B cell (primary cell): Measurements from ENCODE around the gene ZNF175. TPM values are rescaled to one million over a fixed set of nuclear protein-coding genes. Genes with fewer than 3 reads are reported as not detected.

Source experiments
- ATAC-seq: fragments of 200-7000 bp; cut with Tn5 transposase; one replicate; pipeline ENCODE4 v1.10.0; 2021; ENCODE audit warnings: low read depth, mild to moderate bottlenecking, moderate number of reproducible peaks, moderate library complexity
- CTCF ChIA-PET: fragments of 350-600 bp; sonication (Branson Sonifier 250); formaldehyde crosslinking; loops from one replicate; lab custom pipeline; 2021; ENCODE audit warnings: antibody characterized with exemption, inconsistent platforms; lab: Charles Lee
- POLR2A ChIA-PET: fragments of 350-600 bp; sonication (Branson Sonifier 250); formaldehyde crosslinking; loops from one replicate; lab custom pipeline; 2021; ENCODE audit warnings: antibody characterized with exemption; lab: Charles Lee
- DNase-seq: peaks from one replicate; pipeline ENCODE4 v3.0.0; 2013
- H2AFZ ChIP-seq: 2 replicates; pipeline ENCODE4 v1.6.1; 2012; ENCODE audit warnings: mild to moderate bottlenecking, low read depth, low read length; ENCODE audit not compliant: insufficient read depth, poor library complexity, severe bottlenecking
- H3K27ac ChIP-seq, 2 donors: 1 replicate in 1 of 2; 2 replicates in 1 of 2; pipeline ENCODE4 v1.5.1; 2012 to 2013; ENCODE audit warnings: low read length in 2 of 2, mild to moderate bottlenecking in 2 of 2, moderate library complexity in 1 of 2
- H3K27me3 ChIP-seq, 4 experiments: fragments of 200-600 bp in 1 of 4; sonication (generic) in 1 of 4; replicated peaks in 1 of 4; 1 replicate in 2 of 4; 2 replicates in 2 of 4; pipeline versions ENCODE4 v1.6.1 to v1.7.0; 2013 to 2016; ENCODE audit warnings: low read length in 3 of 4, mild to moderate bottlenecking in 2 of 4, mixed read lengths in 1 of 4, moderate library complexity in 1 of 4; ENCODE audit not compliant: insufficient read depth in 4 of 4, control insufficient read depth in 3 of 4; ENCODE audit errors: control extremely low read depth in 1 of 4
- H3K36me3 ChIP-seq, 2 experiments: replicated peaks in 1 of 2; 1 replicate in 1 of 2; 2 replicates in 1 of 2; pipeline versions ENCODE4 v1.6.1 to v1.7.1; 2013; ENCODE audit warnings: low read length in 1 of 2; ENCODE audit not compliant: insufficient read depth in 2 of 2, control insufficient read depth in 1 of 2; ENCODE audit errors: control extremely low read depth in 1 of 2, extremely low read depth in 1 of 2
- H3K4me1 ChIP-seq, 2 donors: fragments of 200-600 bp in 1 of 2; sonication (generic) in 1 of 2; 1 replicate in 1 of 2; 2 replicates in 1 of 2; pipeline versions ENCODE4 v1.5.1 to v1.6.1; 2013 to 2017; ENCODE audit warnings: low read length in 2 of 2; ENCODE audit not compliant: control insufficient read depth in 2 of 2, insufficient read depth in 2 of 2
- H3K4me2 ChIP-seq: replicated peaks from 2 replicates; pipeline ENCODE3; 2012; ENCODE audit warnings: mild to moderate bottlenecking, low read depth, low read length; ENCODE audit not compliant: poor library complexity, severe bottlenecking
- H3K4me3 ChIP-seq, 5 experiments: fragments of 200-600 bp in 1 of 5; sonication (generic) in 1 of 5; 1 replicate in 3 of 5; 2 replicates in 2 of 5; pipeline versions ENCODE4 v1.5.1 to v1.7.0; 2011 to 2016; ENCODE audit warnings: low read length in 4 of 5, mild to moderate bottlenecking in 4 of 5, low read depth in 2 of 5, control low read depth in 1 of 5, moderate library complexity in 1 of 5; ENCODE audit not compliant: insufficient read depth in 1 of 5; ENCODE audit errors: control extremely low read depth in 1 of 5, extremely low read depth in 1 of 5
- H3K79me2 ChIP-seq: fragments of 200-600 bp; sonication (generic); one replicate; pipeline ENCODE4 v1.6.0; 2016; ENCODE audit warnings: low read length; ENCODE audit not compliant: control insufficient read depth, insufficient read depth
- H3K9ac ChIP-seq: fragments of 200-600 bp; sonication (generic); 2 replicates; pipeline ENCODE4 v1.6.1; 2017; ENCODE audit warnings: mild to moderate bottlenecking, low read length, moderate library complexity
- H3K9me3 ChIP-seq, 3 donors: one replicate each; pipeline versions ENCODE4 v1.6.1 to v1.7.1; 2013; ENCODE audit warnings: low read length in 2 of 3; ENCODE audit not compliant: control insufficient read depth in 2 of 3, insufficient read depth in 1 of 3; ENCODE audit errors: control extremely low read depth in 1 of 3
- H4K20me1 ChIP-seq: 2 replicates; pipeline ENCODE4 v1.6.0; 2012; ENCODE audit warnings: mild to moderate bottlenecking, low read length; ENCODE audit not compliant: insufficient read depth, control insufficient read depth, poor library complexity, severe bottlenecking
- H3K27ac Mint-ChIP-seq: one replicate; pipeline ENCODE4 v1.8.0; 2021; ENCODE audit warnings: mixed read lengths
- H3K27me3 Mint-ChIP-seq: one replicate; pipeline ENCODE4 v1.8.0; 2021; ENCODE audit warnings: mixed read lengths
- H3K4me1 Mint-ChIP-seq: one replicate; pipeline ENCODE4 v1.8.0; 2021; ENCODE audit warnings: mixed read lengths
- H3K4me3 Mint-ChIP-seq: one replicate; pipeline ENCODE4 v1.8.0; 2021; ENCODE audit warnings: mixed read lengths
- H3K9me3 Mint-ChIP-seq: one replicate; pipeline ENCODE4 v1.8.0; 2022; ENCODE audit warnings: mixed read lengths; ENCODE audit not compliant: insufficient read depth
- CTCF ChIP-seq: fragments of 200-600 bp; IDR thresholded peaks from one replicate; pipeline ENCODE4 v1.8.0; 2022; ENCODE audit warnings: antibody characterized with exemption, mild to moderate bottlenecking
- EZH2 ChIP-seq: IDR thresholded peaks from 2 replicates; pipeline ENCODE4 v1.6.1; 2012; ENCODE audit warnings: borderline replicate concordance, low read depth, mild to moderate bottlenecking, moderate library complexity, low read length; ENCODE audit not compliant: insufficient read depth, poor library complexity, severe bottlenecking
- WGBS: methylation state at CpG from one replicate; pipeline ENCODE4 v1.1.5; 2013; ENCODE audit warnings: missing lambda C conversion rate; ENCODE audit not compliant: insufficient coverage; 5-methylcytosine and 5-hydroxymethylcytosine counted together
- intact Hi-C: fragments of 100-400 bp; cut with micrococcal nuclease; formaldehyde crosslinking; loops from one replicate; pipeline ENCODE4 v1.10.0; 2022
- polyA plus RNA-seq: library from polyadenylated mRNA; depleted of rRNA; stranded (reverse); fragments of >200 nt; gene quantifications from 2 replicates; pipeline ENCODE4 v1.2.3, GENCODE V29; 2012
- total RNA-seq, 2 donors: library from RNA; stranded (reverse); fragments of 120-200 nt in 1 of 2; gene quantifications; 1 replicate in 1 of 2; 2 replicates in 1 of 2; pipeline versions ENCODE4 v1.2.3 to v1.2.4, GENCODE V29; 2013 to 2022

The ZNF175 gene
- total and polyA plus RNA-seq, 2 donors (not counting 1 experiment from before 2014, with no cell fraction given): 4.6 to 31.3 TPM

- H3K4me3 ChIP-seq: no peak overlapping the region
- DNase-seq (no peak), ATAC-seq (no peak)
- H3K4me1 ChIP-seq: peaks cover 19% of the 10 kb centered on the region in 2 donors
- TF ChIP-seq EZH2 (no peak), CTCF (no peak)
- H3K4me2 ChIP-seq: no peak overlapping the region
- no peaks in the 10 kb centered on the region for H3K9me3 Mint-ChIP-seq
- H3K27ac Mint-ChIP-seq: no peak overlapping the region
- WGBS: 87% methylated on average over 3 of the region's 3 CpGs
- H4K20me1 ChIP-seq: no peaks in the 10 kb centered on the region
- H2AFZ ChIP-seq: no peak overlapping the region
- intact Hi-C loops: loop anchor here (5.0 kb wide), 2 partner anchors 41 to 101 kb away; partner anchors contain the start of gene SIGLEC6
- H3K9me3 ChIP-seq: no peaks in the 10 kb centered on the region
- peaks cover 45% of the 10 kb centered on the region for H3K4me1 Mint-ChIP-seq
- ChIA-PET POLR2A (interaction anchor here (1.6 kb wide), 1 partner anchor 22 kb away, joined by 8 read pairs; no protein-coding TSS in a partner anchor), CTCF (interaction anchor here (1.1 to 1.7 kb wide), 3 partner anchors 19 to 84 kb away, joined by 4 to 8 read pairs (median 4); no protein-coding TSS in a partner anchor)
- no peaks in the 10 kb centered on the region for H3K27me3 Mint-ChIP-seq
- H3K27ac ChIP-seq: no peak overlapping the region
- peaks cover 1 to 21% of the 10 kb centered on the region in 2 experiments for H3K36me3 ChIP-seq
- H3K9ac ChIP-seq: no peak overlapping the region
- H3K79me2 ChIP-seq: peaks cover 14% of the 10 kb centered on the region
- H3K27me3 ChIP-seq: no peaks in the 10 kb centered on the region
- peak overlapping the region; percentile 32 for H3K4me3 Mint-ChIP-seq
These were observed 2.2 kb downstream of the ZNF175 start for GRCh38 chr19:51573331-51573730.

- Histone ChIP-seq H2AFZ (no peak overlapping the region), H3K9me3 (no peaks in the 10 kb centered on the region), H3K27ac (no peak overlapping the region), H3K4me1 (peaks cover 8 to 9% of the 10 kb centered on the region in 2 donors), H3K79me2 (peaks cover 9% of the 10 kb centered on the region), H3K4me2 (no peak overlapping the region), H3K36me3 (peaks cover 3 to 46% of the 10 kb centered on the region in 2 experiments), H3K9ac (no peak overlapping the region), H3K27me3 (no peaks in the 10 kb centered on the region), H3K4me3 (no peak overlapping the region), H4K20me1 (no peaks in the 10 kb centered on the region)
- no peak overlapping the region for H3K4me3 Mint-ChIP-seq
- H3K4me1 Mint-ChIP-seq: peaks cover 29% of the 10 kb centered on the region
- no peaks in the 10 kb centered on the region for H3K27me3 Mint-ChIP-seq
- ChIA-PET CTCF (interaction anchor here (0.7 to 0.9 kb wide), 2 partner anchors 104 to 134 kb away, joined by 3 to 5 read pairs; no protein-coding TSS in a partner anchor), POLR2A (no interaction called here)
- no peak overlapping the region for H3K27ac Mint-ChIP-seq
- DNase-seq: no peak
- 92% methylated on average over 2 of the region's 6 CpGs for WGBS
- ATAC-seq: no peak
- intact Hi-C loops: no loop called here
- H3K9me3 Mint-ChIP-seq: no peaks in the 10 kb centered on the region
- TF ChIP-seq CTCF: no peak
- TF ChIP-seq EZH2: no peak
These were observed 5.8 kb downstream of the ZNF175 start for GRCh38 chr19:51576850-51577249.
